Vein endothelial cell (primary cell): ENCODE measurements around the gene SND1. TPM values are rescaled to one million over a fixed set of nuclear protein-coding genes. Genes with fewer than 3 reads are reported as not detected.

Source experiments
- small RNA-seq: library from RNA; depleted of rRNA; stranded (forward); fragments of <200 nt; gene quantifications from one replicate; pipeline ENCODE3, GENCODE V24; 2012
- total RNA-seq: library from RNA; depleted of rRNA; stranded (reverse); fragments of >200 nt; gene quantifications from 2 replicates; pipeline ENCODE4 v1.2.3, GENCODE V29; 2012

The SND1 gene
- total RNA-seq = 289 and 311 TPM in 2 replicates

DNA sequence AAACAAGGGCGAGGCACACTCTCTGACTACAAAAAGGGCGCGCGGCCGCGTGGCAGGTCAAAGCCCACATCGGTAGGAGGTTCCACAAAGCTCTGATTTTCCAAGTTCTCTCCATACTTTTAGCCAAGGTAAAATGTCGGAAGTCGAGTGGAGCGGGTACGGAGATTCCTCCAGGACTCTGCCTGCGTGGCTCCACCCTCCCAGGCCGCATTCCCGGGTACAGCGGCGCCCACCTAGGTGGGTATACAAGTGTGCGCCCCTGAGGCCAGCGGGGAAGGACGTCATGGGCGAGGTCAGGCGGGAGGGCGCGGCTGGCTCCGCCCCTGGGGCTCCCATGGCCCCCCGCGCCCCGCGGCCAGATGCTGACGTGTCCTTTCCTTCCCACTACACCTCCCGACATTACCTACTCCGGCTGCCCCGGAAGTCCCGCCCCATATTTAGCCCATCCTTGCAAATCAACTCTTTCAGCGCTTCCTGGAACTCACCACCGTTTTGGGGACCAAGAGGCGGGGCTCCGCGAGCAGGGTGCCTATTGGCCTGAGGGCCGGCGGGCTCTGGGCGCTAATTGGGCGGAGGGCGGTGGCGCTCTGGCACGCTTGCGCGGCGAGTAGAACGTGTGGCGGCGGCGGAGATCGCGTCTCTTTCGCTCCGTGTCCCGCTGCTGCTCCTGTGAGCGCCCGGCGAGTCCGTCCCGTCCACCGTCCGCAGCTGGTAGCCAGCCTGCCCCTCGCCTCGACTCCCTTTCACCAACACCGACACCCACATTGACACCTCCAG is at the start of gene SND1:
Gene SND1, plus strand, starts transcription at position 639 of the 777 bp plus-strand sequence. CDS start 180 bp downstream, outside the sequence.

DNA sequence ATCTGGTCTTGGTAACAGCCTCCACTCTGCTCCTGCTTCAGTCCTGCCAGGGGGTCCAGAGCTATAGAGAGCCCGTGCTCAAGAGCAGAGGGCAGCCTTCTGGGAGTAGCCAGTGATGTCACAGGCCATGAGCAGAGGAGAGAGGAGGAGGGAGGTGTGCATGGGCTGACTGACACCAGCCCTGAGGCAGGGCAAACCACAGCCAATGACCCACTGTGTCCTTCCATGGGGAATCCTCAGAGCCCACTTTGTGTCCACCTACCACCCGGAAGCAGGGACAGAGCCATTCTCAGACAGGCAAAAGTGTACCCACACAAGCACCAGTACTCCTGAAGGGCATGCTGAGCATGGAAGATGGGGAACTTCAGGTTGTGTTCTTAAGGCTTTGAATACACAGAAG is 34.0 kb upstream of the SND1 start, which contains the start of gene PAX4:
Gene PAX4, minus strand, starts transcription at position 101 of the 400 bp plus-strand sequence. CDS start 2,214 bp downstream, outside the sequence.

DNA sequence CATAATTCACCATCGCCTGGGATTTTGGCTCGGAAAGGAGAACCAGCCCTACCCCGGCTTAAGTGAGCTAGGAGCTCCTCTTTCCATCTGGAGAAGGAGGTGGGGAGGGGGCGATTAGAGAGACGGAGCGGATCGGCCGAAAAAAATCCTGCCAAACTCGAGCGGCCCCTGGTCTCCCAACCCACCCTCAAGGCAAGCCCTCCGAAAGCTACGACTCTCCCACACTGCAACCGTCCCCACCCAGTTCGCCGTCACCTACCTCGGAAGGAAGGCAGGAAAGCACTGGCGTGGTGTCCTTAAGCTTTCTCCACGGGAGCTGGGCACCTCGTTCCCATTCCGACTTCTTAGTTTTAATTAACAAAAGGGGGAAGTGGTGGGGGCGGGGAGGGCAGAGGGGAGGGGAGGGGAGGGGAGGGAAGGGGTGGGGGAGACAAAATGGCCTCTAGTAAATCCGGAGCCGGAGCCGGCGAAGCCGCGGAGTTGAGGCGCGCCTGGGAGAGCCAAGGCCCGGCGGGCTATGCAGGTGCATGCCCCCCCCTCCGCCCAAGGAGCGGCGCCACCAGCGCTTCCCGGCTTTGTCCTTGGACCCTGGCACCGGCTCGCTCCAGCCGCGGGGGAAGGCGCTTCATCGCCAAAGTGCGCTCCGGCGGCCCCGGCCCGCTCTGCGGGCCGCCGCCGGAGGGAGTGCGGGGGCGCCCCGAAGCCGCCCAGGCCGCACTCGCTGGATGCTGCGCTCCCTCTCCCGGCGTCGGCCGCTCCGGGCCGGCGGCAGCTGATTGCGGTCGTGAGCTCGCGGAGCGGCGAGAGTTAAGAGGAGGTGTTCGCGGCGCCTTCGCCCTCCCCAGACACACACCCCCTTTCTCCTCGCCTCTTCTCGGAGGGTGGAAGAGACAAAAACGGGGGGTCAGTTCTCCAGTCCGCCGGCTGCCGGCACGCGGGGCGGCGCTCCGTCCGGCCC is 378.9 kb downstream of the SND1 start, which contains the start of gene LRRC4:
Gene LRRC4, minus strand, starts transcription at position 784 of the 958 bp plus-strand sequence. CDS start 797 bp downstream, outside the sequence.

Small RNAs within 50 kb of the gene (small RNA-seq; reads per million reads assigned to genes)
- gene MIR593 = not detected

Other genes with a start within 250 kb of the SND1 start
- 18.9 and 19.3 TPM in 2 replicates for gene GCC1, start 66.6 kb upstream of the SND1 start, total RNA-seq
- gene ARF5, start 63.8 kb upstream of the SND1 start, total RNA-seq = 169 and 218 TPM in 2 replicates
- gene FSCN3, start 58.5 kb upstream of the SND1 start, total RNA-seq = 1.4 and 2.0 TPM in 2 replicates
- not detected in 2 replicates for gene PAX4, start 34.1 kb upstream of the SND1 start, total RNA-seq